Measurements from ENCODE around the gene TOP1.

The TOP1 gene

DNA sequence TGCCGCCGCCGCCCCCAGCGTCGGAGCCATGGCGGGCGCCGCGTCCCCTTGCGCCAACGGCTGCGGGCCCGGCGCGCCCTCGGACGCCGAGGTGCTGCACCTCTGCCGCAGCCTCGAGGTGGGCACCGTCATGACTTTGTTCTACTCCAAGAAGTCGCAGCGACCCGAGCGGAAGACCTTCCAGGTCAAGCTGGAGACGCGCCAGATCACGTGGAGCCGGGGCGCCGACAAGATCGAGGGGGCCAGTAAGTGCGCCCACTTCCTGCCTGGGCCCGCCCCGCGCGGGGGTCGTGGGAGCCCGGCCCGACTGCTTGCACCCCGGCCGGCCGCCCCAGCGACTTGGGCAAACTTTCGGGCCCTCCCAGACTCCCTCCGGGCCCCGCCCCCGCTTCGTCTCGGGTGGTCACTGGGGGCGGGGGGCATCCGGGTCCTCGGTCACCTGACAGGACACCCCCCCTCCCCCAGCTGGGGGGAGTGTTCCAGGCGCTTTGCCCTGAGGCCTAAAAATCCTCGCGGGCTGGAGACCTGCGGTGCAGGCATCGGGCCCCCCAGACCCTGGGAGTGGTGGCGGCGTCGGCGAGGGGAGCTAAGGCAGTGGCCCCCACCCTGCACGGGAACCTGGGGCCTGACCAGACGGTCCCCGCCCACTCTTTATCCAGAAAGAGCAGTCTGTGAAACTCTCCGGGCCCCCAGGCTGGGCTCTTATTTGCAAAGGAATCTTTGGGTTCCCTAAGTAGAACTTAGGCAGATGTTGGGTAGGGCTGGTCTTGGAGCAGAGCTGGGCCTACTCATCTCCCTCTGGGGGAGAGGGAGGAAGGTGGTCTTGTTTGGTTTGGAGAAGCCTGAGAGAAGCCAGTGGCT, 109.2 kb downstream of the TOP1 start:
- peaks cover 33% of the 10 kb centered on the region for H3K36me3 ChIP-seq (ENCODE audit: insufficient read depth, low read length)
- peak overlapping the region; percentile 98 for H3K9ac ChIP-seq (ENCODE audit: low read depth, low read length)
- H2AFZ ChIP-seq (ENCODE audit: low read depth, low read length) = peak overlapping the region; percentile 87
- peak overlapping the region; percentile 92 for H3K27ac ChIP-seq (ENCODE audit: low read length)
- DNase-seq (peak; percentile 87), ATAC-seq (ENCODE audit: insufficient read depth, low read depth) (peak; percentile 26)
- peak overlapping the region; percentile 78 to 81 for H3K4me3 ChIP-seq (ENCODE audit: low read depth in 1 of 2, low read length in 2 of 2)
- no peaks in the 10 kb centered on the region for H3K9me3 ChIP-seq (ENCODE audit: insufficient read depth, low read length, severe bottlenecking)
- peaks cover 62% of the 10 kb centered on the region for H3K4me1 ChIP-seq (ENCODE audit: insufficient read depth, low read length)
- peaks cover 48% of the 10 kb centered on the region for H4K20me1 ChIP-seq (ENCODE audit: insufficient read depth, low read length)
- peak overlapping the region; percentile 89 for H3K4me2 ChIP-seq (ENCODE audit: insufficient read depth, low read length)
- H3K79me2 ChIP-seq (ENCODE audit: insufficient read depth, low read length) = peaks cover 59% of the 10 kb centered on the region
- no peaks in the 10 kb centered on the region for H3K27me3 ChIP-seq (ENCODE audit: insufficient read depth, low read length, poor library complexity)
- TF ChIP-seq, protein P1, sequence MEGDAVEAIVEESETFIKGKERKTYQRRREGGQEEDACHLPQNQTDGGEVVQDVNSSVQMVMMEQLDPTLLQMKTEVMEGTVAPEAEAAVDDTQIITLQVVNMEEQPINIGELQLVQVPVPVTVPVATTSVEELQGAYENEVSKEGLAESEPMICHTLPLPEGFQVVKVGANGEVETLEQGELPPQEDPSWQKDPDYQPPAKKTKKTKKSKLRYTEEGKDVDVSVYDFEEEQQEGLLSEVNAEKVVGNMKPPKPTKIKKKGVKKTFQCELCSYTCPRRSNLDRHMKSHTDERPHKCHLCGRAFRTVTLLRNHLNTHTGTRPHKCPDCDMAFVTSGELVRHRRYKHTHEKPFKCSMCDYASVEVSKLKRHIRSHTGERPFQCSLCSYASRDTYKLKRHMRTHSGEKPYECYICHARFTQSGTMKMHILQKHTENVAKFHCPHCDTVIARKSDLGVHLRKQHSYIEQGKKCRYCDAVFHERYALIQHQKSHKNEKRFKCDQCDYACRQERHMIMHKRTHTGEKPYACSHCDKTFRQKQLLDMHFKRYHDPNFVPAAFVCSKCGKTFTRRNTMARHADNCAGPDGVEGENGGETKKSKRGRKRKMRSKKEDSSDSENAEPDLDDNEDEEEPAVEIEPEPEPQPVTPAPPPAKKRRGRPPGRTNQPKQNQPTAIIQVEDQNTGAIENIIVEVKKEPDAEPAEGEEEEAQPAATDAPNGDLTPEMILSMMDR (IDR thresholded peaks at IDR 0.05; ENCODE audit: borderline replicate concordance, extremely low read depth, low read length, poor library complexity, severe bottlenecking) = no peak
- no peak for TF ChIP-seq EZH2 (IDR thresholded peaks at IDR 0.05; ENCODE audit: borderline replicate concordance, low read depth, low read length, severe bottlenecking)

DNA sequence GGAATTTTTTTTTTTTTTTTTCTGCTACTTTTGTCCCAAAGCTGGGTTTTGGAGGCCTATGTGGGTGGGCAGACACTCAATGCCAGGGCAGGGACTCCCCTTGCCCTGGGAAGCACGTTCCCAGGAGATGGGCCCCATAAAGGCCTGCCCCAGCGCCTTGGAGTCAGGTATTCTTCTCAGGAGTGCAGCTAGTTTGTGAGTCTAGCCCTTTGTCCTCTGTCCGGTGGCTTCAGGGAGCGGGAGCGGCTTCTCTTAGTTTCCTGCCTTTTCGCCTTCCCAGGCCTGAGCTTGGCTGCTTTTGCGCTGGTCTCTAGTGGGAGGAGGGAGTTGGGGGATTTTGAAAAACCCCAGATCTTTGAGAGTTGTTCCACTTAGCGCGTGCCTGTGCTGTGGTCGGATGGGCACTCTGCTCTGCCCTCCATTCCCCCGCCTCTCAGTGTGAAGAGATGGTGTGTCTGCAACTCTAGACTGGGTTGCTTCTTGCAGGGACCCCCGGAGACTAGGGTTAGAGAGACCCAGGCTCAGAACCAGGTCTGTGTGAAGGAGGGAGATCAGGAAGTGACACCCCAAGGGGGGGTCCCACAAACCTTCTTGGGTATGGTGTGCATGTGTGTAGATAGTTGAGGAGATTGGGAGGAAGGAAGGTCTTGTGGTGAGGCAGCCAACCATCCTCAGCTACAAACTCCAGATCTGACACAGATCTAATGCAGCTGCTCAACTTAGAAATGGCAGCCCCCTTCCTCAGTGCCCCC, 110.0 kb downstream of the TOP1 start:
- TF ChIP-seq EZH2 (IDR thresholded peaks at IDR 0.05; ENCODE audit: borderline replicate concordance, low read depth, low read length, severe bottlenecking) = no peak
- TF ChIP-seq, protein P1 (IDR thresholded peaks at IDR 0.05; ENCODE audit: borderline replicate concordance, extremely low read depth, low read length, poor library complexity, severe bottlenecking) = no peak
- H3K27ac ChIP-seq (ENCODE audit: low read length) = peak overlapping the region; percentile 92

DNA sequence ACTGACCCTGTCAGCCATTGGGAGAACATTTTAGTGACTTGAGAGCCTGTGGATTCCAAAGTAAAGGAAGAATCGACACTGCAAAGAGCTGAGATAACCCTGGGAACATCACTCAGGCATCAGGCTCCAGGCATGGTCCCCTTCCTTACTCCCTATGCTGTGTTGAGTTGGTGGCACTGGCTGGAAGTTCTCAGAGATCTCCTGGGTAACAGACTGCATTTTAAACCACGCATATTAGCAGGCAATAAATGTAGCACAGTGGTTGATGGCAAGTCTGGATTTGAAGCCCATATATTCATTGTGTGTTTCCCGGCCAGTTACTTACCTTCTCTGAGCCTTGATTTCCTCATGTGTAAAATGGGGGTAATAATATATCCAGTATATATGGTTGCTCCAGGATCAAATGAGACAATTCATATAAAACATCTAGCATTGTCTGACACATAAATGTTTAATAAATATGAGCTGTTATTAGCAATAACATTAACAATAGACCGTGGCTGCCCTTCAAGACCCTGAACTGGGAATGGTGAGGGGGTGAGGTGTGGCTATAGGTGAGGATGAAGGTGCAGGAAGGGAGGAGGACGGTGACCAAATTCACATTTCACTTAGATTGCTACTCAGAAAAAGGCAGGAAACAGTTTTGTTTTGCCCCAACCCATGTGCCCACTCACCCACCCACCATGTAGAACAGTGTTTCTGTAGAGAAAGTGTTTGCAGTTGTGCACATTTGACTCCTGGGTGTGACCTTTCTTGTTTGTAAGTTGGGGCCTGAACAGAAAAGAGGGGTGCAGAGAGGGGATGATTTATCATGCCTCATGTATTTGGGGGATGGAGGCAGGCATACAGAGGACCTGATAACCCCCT, 110.8 kb downstream of the TOP1 start:
- Histone ChIP-seq H3K4me2 (ENCODE audit: insufficient read depth, low read length) (peak overlapping the region; percentile 89), H3K9me3 (ENCODE audit: insufficient read depth, low read length, severe bottlenecking) (no peaks in the 10 kb centered on the region), H2AFZ (ENCODE audit: low read depth, low read length) (no peak overlapping the region), H3K79me2 (ENCODE audit: insufficient read depth, low read length) (peaks cover 75% of the 10 kb centered on the region), H3K9ac (ENCODE audit: low read depth, low read length) (peak overlapping the region; percentile 98), H4K20me1 (ENCODE audit: insufficient read depth, low read length) (peaks cover 64% of the 10 kb centered on the region), H3K4me3 (ENCODE audit: low read depth in 1 of 2, low read length in 2 of 2) (peak overlapping the region; percentile 78 to 81; a peak in 3 of 4 replicates), H3K27ac (ENCODE audit: low read length) (peak overlapping the region; percentile 92), H3K36me3 (ENCODE audit: insufficient read depth, low read length) (peaks cover 48% of the 10 kb centered on the region), H3K4me1 (ENCODE audit: insufficient read depth, low read length) (peaks cover 77% of the 10 kb centered on the region), H3K27me3 (ENCODE audit: insufficient read depth, low read length, poor library complexity) (no peaks in the 10 kb centered on the region)
- DNase-seq (no peak), ATAC-seq (ENCODE audit: insufficient read depth, low read depth) (no peak)
- no peak for TF ChIP-seq EZH2 (IDR thresholded peaks at IDR 0.05; ENCODE audit: borderline replicate concordance, low read depth, low read length, severe bottlenecking)
- TF ChIP-seq, protein P1 (IDR thresholded peaks at IDR 0.05; ENCODE audit: borderline replicate concordance, extremely low read depth, low read length, poor library complexity, severe bottlenecking) = no peak

More for the DNA sequence above, 110.0 kb downstream of the TOP1 start:
- H3K4me1 ChIP-seq (ENCODE audit: insufficient read depth, low read length) = peaks cover 70% of the 10 kb centered on the region
- peaks cover 40% of the 10 kb centered on the region for H3K36me3 ChIP-seq (ENCODE audit: insufficient read depth, low read length)
- H3K9ac ChIP-seq (ENCODE audit: low read depth, low read length) = peak overlapping the region; percentile 98
- peaks cover 56% of the 10 kb centered on the region for H4K20me1 ChIP-seq (ENCODE audit: insufficient read depth, low read length)
- peaks cover 67% of the 10 kb centered on the region for H3K79me2 ChIP-seq (ENCODE audit: insufficient read depth, low read length)
- H3K4me3 ChIP-seq (ENCODE audit: low read depth in 1 of 2, low read length in 2 of 2) = peak overlapping the region; percentile 78 to 81
- ATAC-seq (ENCODE audit: insufficient read depth, low read depth) (peak; percentile 62), DNase-seq (peak; percentile 86)
- H3K4me2 ChIP-seq (ENCODE audit: insufficient read depth, low read length) = peak overlapping the region; percentile 89
- peak overlapping the region; percentile 11; the same call in 1 of the 2 replicates for H2AFZ ChIP-seq (ENCODE audit: low read depth, low read length)
- H3K27me3 ChIP-seq (ENCODE audit: insufficient read depth, low read length, poor library complexity) = no peaks in the 10 kb centered on the region
- H3K9me3 ChIP-seq (ENCODE audit: insufficient read depth, low read length, severe bottlenecking) = no peaks in the 10 kb centered on the region
